ENCODE measurements around the gene GRID1.

DNA sequence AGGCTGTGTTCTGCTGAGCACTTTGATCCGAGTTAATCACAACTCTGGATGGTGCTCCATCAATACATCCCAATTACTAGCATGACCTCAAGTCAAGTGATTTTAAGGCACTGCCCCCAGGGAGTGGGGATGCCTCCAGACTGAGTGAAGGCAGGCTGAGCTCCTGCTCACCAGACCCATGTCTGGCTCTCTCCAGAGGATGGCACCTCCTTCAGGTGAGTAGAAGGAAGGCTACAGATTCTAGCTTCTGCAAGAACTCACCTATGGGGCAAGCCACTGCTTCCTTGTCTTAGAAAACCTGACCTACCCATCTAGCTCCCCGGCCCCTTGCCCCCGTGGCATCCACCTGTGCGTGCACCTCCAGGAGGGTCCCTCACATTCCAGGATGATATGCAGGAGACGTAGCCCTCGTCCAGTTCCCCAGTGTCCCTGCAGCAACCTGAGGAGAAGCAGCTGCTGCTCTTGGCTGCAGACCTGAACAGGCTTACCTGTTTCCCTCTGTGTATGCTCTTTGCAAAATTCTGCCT is 390.3 kb downstream of the GRID1 start:
- TF ChIP-seq EZH2 (IDR thresholded peaks at IDR 0.05; ENCODE audit: insufficient read depth, poor library complexity, severe bottlenecking), result no peak
- TF ChIP-seq EZH2phosphoT487 (IDR thresholded peaks at IDR 0.05; ENCODE audit: insufficient read depth, low read depth), result no peak
